Fibroblast of the conjunctiva (primary cell): ENCODE results near the gene AKNA.

Source experiments
- DNase-seq: peaks from one replicate; pipeline ENCODE4 v3.0.0-alpha.2; 2010; ENCODE audit warnings: low read depth

The AKNA gene

GRCh38 chr9:114287001-114287762 is 100.6 kb downstream of the AKNA start:
- DNase-seq: no peak

GRCh38 chr9:114286146-114286679 is 101.6 kb downstream of the AKNA start:
- DNase-seq: no peak

DNA sequence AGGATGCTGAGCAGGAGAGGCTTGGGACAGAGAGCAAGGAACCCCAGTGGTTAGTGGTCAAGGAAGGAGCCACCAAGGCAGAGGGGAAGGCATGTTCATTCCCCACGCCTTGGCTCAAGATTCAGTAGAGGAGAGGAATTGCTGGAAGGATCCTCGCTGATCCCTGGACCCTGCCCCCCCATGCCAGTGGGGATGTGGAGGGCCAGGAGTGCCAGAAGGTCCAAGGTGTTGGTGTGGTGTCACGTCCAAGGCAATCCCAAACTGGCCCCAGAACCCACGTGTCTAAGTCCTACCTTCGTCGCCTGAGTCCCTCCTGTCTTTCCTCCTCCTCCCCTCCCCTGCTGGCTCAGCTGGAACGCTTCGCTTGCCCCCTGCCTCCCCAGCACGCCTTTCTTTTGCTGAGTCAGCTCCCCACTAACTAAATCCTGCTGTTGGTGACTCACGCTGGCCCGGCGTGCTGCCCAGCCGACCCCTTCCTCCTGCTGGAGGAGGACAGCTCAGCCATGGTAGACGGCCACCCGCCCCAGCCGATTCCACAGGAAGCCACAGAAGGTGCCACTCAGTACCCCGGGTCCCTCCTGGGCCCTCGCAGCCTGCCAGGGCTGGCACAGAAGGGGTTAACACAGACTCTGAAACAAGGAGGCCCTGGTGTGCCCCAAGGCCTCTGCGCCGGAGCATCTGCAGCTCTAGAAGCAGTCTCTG is 102.5 kb downstream of the AKNA start:
- DNase-seq: peak; percentile 88

GRCh38 chr9:114284316-114285060 is 103.3 kb downstream of the AKNA start:
- DNase-seq: no peak
